NCI-H345 treated with DMSO at 0.1 percent for 48 hours (cell line): ENCODE measurements around the gene PNRC1.
A peak's percentile ranks its signal among the peaks of the same experiment; 100 is the strongest.
"Not testable (repeated sequence)": the region's sequence is repeated elsewhere in the genome, so short reads cannot be mapped to it uniquely, and the experiment has no call there.

Source experiments
- DNase-seq: peaks from one replicate; lab custom pipeline; 2025; ENCODE audit not compliant: unreplicated experiment; lab: John Stamatoyannopoulos, UW

Gene PNRC1

DNA sequence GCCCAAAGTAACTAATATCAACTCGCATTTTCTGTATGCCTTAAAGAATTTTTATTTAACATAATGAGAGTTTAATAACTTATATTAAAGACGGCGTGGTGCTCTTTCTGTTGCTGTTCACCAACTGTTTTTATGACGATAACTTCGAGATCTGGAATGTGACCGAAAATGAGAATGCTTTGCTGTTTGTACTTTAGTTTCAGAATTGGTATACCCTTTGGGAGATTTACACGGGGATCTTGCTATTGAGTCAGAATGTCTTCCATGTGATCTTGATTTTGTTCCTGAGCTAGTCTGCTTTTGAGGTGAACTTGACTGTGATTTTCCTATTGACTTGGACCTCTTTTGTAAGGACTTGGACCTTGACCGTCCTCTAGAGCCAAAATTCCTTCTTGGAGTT, 17.9 kb downstream of the PNRC1 start:
- no peak for DNase-seq

DNA sequence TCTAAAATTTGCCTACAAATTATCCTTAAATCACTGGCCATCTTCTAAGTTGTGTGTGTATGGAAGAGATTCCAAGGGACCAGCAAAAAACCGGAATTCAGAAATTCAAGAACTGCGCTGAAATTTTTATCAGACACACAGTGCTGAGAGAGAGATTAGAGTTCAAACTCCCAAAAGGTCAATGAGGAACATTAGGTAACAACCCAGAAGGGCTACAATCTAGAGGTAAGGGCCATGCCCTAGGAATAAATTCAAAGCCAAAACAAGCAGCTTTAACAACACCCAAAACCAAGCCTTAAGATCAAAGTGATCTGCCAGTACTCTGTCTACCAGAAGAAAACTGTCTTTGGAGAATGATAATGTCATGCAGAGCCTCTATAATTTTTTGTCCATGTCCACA, 19.6 kb downstream of the PNRC1 start:
- no peak for DNase-seq

DNA sequence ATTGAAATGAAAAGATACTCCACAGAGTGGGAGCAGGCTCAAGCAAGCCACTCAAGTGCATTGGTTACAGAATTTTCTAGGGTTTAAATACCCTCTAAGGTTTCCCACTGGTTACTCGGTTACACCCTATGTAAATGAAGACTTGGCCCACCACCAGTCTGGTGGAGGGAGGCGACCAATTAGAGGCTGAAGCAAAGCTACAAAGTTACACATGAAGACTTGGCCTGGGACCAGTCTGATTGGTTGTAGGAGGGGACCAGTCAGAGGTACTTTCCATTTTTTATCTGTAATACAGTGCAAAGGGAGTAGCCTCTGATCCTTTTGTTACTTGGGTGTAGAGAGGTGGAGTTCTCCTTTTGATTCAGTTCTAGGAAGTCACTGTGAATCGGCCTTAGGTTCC, 29.7 kb downstream of the PNRC1 start:
- no peak for DNase-seq

DNA sequence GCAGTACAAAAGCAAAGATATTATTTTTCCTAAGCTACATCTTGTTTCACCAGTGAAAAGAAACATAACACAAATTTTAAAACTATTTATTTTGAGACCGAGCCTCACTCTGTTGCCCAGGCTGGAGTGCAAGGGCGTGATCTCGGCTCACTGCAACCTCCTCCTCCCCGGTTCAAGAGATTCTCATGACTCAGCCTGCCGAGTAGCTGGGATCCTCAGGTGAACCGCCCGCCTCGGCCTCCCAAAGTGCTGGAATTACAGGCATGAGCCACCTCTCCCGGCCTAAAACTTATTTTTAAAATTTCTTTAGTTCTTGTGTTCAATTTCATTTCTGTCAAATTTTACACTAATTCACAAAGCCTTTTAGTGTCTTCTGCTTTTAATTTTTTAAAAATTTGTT, 31.4 kb downstream of the PNRC1 start:
- DNase-seq = no peak

DNA sequence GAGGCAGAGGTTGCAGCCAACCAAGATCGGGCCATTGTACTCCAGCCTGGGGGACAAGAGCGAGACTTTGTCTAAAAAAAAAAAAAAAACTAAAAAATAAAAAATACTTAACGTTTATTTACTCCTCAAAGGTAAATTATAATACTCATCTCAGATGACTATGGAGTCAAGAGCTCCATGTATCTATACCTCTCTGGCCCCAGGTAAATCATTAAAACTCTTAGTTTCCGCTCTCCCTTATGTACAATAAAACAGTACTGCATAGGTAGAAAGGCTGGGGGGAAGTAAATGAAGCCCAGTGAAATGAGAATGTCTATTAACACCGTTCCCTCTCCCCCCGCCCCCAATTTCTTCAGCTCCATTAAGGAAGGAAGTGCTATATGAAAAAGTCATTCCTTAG, 36.2 kb downstream of the PNRC1 start:
- DNase-seq = peak; percentile 25

DNA sequence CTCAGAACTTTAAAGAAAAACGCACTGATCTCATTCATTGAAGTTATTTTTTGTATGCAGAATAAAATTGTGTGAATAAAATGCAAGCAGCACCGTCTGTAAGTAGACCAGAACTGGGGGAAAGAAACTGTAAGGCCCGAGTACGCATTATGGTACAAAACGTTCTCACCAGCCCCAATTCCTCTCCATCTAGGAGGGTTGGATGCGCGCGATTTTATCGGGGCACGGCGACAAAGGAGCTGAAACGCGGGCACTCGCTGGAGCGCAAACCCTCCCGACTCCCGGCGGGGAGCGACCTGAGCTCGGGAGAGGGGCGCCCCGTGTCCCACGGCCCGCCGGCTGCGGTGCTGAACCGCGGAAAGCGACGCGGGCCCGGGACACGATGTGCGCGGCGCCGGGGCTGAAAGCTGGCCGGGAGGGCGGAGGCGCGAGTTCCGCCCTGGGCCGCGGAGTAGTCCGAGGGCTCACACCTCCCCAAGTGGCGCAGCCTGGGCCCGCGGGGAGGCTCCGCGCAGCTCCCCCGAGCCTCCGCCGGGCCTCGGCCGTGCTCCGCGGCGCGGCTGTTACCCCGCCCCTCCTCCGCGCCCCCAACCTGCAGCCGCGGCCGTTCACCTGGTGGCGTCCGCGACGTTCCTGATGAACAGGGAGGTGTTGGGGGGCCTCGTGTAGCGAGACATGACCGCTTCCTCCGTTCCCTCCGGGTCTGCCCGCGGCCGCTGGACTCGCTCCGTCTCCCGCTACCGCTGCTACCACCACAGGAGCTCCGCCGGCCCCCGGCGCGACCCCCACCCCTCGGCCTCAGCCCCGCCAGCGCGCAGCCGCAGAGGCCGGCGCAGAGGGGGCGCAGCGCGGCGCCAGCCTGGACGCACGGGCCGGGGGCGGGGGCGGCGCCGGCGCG, 36.9 kb downstream of the PNRC1 start, which contains the start of gene SRSF12:
SRSF12 (minus strand) TSS at position 861 of the 898 bp plus-strand sequence; CDS start at position 677, 184 bp downstream.
- peak; percentile 30 for DNase-seq

DNA sequence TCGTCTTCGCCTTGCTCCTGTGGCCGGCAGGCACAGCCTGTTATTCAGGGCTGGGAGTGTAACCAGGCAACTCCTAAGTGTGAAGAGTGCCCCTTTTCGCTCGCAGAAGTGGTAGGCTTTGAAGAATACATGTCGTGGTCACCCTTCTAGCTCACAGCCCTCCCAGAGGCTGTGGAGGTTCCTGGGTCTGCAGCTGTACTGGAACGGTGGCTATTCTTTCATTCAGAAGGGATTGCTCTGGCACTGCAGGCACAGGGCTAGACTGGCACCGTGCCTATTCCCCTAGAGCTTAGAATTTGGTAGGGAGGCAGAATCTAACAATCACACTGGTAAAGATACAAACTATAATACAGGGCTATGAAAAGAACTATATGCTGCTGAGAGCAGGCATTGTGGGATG, 38.4 kb downstream of the PNRC1 start:
- peak; percentile 25 for DNase-seq

DNA sequence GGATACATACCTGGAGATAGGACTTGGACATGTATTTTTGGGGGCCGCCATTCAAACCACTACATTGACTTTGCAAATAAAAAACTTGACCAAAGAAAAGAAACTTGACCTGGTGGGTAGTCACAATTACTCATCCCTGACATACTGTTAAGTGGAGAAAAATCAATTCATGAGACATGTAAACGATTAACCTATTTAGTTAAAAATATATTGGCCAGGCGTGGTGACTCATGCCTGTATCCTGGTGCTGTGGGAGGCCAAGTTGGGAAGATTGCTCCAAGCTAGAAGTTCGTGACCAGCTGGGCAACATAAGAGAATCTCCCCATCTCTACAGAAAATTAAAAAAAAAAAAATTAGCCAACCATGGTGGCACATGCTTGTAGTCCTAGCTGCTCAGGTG, 39.8 kb downstream of the PNRC1 start:
- no peak for DNase-seq

DNA sequence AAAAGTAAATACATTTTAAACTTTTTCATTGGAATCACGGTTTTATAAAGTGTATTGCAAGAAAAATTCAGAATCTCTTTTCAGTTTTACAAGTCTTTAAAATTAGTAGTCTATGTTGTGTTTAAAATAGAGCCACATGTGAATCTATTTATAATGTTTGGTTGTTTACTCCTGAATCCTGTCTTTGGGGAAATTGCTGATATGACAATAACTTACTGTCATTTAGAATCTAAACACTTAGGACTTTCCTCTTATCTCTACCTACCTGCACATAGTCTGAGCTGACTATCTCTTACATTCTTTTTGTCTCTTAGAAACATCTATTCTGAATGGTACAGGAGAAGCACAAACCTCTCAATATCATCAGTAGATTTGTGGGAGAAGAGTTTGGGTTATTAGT, 41.4 kb downstream of the PNRC1 start:
- DNase-seq = no peak

DNA sequence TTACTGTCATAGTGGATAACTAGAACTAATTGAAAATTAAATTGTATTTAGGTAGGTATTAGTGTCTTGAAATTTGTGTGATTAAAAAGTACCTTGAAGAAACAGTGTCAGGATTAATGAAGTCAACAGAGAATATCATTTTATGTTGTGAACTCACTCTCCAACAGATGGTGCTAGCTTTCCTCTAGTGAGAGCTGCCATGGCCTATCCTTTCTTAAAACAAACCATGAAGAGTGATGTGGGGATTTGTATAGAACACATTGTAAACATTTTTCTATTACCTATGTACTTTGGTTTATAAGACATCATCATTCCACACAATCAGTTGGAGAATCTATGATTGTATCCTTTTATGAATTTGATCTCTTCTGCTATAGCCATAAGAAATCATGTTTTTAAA, 42.1 kb downstream of the PNRC1 start:
- DNase-seq = peak; percentile 19

DNA sequence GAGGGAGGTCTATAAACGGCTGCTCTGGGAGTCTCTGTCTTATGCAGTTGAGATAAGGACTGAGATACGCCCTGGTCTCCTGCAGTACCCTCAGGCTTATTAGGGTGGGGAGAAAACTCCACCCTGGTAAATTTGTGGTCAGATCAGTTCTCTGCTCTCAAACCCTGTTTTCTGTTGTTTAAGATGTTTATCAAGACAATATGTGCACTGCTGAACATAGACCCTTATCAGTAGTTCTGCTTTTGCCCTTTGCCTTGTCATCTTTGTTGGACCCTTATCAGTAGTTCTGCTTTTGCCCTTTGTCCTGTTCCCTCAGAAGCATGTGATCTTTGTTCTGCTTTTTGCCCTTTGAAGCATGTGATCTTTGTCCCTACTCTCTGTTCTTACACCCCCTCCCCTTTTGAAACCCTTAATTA, 47.7 kb downstream of the PNRC1 start:
- not testable (repeated sequence) for DNase-seq

DNA sequence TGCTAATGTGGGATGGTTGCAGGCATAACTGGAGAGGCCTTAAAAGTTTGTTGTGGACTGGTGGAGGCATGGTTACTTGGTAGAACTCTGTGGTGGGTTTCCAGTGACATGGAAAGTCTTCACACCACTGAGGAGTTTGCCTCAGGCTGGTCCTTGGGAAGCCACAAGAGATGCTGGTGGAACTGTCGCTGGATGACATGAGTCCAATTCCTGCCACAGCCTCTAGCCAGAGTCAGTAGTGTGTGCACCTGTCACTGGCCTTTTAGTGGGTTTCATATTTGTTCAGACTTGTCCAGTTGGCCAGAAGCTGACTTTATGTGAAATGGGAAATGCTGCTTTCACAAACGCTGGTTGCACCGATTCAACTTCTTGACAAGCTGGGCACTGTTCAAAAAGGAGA, 51.0 kb downstream of the PNRC1 start:
- no peak for DNase-seq

DNA sequence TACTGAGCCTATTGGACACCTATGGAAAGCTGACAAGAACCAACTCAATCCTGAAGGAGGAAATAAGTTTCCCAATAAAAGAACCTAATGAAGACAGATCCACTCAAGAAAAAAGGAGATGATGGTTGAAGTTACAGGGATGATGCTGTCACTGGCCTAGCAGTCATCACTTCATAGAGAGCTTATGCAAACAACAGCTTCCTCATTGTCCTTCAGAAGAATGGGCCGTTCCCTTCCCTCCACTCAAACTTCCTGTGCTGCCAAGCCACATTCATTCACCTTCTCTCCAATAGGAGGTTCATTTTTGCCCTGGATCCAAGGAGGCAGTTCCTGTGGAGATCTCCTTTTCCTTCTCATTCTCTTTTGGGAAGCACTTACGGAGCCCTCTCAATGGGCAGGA, 51.5 kb downstream of the PNRC1 start:
- no peak for DNase-seq

DNA sequence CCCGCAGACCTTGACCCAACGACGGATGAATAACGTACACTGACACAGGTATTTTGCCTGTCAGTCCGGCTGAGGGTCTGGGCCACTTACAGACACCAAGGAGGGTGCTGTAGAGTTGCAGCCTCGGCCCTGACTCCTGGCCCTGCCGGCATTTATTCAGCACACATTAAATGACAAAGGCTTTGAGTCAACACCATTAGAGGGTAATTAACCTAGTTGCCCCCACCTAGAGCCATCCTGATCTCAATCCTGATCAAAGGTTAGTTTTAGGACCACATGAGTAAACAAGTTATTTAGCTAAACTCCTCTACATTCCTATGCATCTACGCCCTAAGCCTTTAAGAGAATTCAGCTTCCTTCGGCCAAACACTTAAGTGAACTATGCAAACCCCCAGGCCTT, 53.4 kb downstream of the PNRC1 start:
- no peak for DNase-seq

DNA sequence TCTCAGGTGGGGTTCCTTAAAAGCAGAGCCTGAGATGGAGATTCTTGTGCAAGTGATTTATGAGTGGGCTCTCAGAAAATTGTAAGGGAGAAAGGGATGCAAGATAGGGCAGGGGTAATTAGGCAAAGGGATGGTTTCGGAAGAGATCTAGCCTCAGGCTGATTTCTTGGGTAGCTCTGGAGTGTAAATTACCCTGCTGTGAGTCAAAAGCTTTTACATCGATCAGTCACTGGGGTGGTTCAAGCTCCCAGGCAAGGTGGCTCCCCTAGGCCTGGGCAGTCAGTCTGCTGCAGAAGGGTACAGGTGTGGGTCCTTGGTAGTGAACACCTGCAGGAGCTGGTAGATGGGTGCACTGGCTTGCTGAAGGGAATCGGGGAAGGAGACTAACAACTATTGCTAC, 54.2 kb downstream of the PNRC1 start:
- DNase-seq = no peak
